ENCODE results near the gene CACFD1.

Gene CACFD1

GRCh38 chr9:133509179-133510083 is 49.7 kb downstream of the CACFD1 start:
- no peak for DNase-seq
- in situ Hi-C loops (cut with HindIII; ENCODE audit: low pct_ligation_motif_present, low pct_unique_long_range_greater_than_20kb, low sequenced_read_pairs), result no loop called here

GRCh38 chr9:133510926-133511505 is 51.2 kb downstream of the CACFD1 start:
- in situ Hi-C loops (cut with HindIII; ENCODE audit: low pct_ligation_motif_present, low pct_unique_long_range_greater_than_20kb, low sequenced_read_pairs), result no loop called here
- DNase-seq, result no peak

GRCh38 chr9:133511607-133512006 is 51.8 kb downstream of the CACFD1 start:
- in situ Hi-C loops (cut with HindIII; ENCODE audit: low pct_ligation_motif_present, low pct_unique_long_range_greater_than_20kb, low sequenced_read_pairs), result no loop called here
- no peak for DNase-seq

DNA sequence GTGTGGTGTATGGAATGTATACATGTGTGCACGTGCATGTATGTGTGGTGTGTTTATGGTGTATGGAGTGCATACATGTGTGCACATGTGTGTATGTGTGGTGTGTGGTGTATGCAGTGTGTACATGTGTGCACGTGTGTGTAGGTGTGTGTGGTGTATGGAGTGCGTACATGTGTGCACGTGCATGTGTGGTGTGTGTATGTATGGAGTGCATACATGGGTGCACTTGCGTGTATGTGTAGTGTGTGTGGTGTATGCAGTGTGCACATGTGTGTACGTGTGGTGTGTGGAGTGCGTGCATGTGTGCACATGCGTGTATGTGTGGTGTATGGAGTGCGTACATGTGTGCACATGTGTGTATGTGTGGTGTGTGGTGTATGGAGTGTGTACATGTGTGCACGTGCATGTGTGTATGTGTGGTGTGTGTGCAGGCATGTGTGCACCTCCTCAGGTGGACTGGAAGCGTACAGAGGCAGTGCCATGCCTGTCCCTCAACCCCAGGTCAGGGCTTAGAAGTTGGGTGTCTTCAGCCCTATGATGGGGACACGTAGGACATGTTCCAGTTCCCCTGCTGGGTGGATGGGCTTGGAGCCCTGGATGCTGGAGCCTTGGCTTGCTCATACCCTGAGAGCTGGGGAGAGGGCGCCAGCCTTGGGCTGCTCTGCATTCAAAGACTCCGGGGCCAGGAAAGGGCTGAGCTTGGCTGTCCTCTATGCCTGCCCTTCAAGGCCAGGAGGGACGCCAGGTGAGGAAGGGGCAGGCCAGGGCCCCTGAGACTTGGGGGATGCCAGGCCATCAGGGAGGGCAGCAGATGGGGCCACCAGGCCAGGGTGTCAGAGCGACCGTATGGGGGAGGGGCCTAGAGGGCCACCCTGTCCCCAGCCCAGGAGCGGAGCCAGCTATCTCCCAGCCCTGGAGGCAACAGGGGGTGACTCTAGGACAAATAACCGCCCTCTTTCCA is 52.8 kb downstream of the CACFD1 start:
- DNase-seq, result no peak
- in situ Hi-C loops (cut with HindIII; ENCODE audit: low pct_ligation_motif_present, low pct_unique_long_range_greater_than_20kb, low sequenced_read_pairs), result no loop called here

GRCh38 chr9:133513214-133514100 is 53.7 kb downstream of the CACFD1 start:
- in situ Hi-C loops (cut with HindIII; ENCODE audit: low pct_ligation_motif_present, low pct_unique_long_range_greater_than_20kb, low sequenced_read_pairs), result no loop called here
- DNase-seq, result no peak

DNA sequence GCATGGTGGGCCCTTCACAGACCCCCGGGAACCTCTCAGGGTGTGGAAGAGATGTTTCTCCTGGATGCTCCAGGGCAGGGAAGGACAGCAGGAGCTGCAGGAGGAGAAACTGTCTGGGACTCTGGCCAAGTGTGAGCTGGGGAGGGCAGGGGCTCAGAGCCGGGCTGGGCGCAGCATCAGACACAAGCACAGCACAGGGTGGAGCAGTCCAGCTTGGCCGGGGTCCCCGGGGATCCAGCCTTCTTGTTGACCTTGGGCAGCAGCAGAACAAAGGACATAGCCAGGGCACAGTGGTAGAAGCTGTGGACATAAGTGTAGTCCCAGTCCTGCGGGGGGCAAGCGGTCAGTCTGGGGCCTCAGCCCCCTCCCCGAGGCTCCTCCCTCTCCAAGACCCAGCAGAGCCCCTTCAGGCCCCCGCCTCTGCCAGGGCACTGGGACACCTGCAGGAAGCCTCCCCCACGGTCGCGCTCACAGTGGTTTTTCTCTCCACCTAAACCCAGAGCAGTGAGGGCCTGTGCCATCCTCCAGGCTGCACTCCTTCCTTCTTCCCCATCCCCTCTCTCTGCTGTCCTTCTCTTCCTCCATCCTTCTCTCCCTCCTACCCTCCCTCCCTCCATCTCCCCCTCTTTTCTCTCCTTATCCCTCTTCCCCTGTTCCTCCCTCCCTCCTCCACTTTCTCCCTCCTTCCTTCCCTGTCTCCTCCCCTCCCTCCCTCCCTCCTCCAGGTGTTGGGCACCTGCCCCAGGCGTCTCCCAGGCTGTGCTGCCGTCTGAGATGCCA is 54.9 kb downstream of the CACFD1 start:
- in situ Hi-C loops (cut with HindIII; ENCODE audit: low pct_ligation_motif_present, low pct_unique_long_range_greater_than_20kb, low sequenced_read_pairs), result no loop called here
- no peak for DNase-seq

DNA sequence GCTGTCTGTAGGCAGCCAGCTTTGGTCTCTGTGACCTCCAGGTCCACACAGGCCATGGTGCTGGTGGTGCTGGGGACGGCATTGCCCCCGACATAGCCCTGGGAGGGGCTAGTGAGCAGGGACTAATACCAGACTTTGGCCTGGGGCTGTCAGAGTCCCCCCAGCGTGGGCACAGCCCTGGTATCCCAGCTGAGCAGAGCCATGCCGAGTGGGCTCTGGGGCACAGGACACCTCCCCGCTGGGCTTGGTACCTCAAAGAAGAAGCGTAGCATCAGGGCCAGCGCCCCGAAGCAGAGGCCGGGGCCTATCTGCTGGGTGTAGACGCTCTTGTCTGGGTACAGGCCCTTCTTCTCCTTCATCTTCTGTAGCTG is 55.4 kb downstream of the CACFD1 start:
- in situ Hi-C loops (cut with HindIII; ENCODE audit: low pct_ligation_motif_present, low pct_unique_long_range_greater_than_20kb, low sequenced_read_pairs), result no loop called here
- no peak for DNase-seq

DNA sequence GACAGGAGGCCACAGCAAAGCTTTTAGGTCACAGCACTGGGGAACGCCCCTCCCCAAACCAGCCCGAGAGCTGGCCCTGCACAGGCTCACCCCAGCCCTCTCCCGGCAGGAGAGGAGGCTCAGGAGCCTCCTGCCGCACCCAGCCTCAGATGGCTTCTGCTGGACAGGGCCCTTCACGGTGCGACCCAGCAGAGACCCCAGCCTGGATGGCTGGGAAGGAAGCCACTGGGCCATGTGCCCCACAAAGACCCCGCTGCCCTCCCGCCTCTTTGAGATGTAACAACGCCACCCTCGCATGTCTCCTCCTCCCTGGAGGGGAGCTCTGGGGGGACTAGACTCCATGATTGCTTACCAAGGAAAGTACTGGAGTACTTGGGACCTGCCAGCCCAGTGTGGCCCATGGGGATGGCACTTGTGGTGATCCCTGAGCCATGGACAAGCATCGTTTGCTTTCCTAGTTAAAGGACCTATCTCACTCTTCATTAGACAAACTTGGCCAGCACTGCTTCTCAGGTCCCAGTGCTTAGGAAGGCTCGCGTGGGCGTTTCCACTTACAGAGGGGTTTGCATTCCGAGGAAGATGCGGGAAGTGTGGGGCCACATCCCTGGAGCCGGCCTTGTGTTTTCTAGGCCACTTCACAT is 56.0 kb downstream of the CACFD1 start:
- DNase-seq, result no peak
- in situ Hi-C loops (cut with HindIII; ENCODE audit: low pct_ligation_motif_present, low pct_unique_long_range_greater_than_20kb, low sequenced_read_pairs), result no loop called here

DNA sequence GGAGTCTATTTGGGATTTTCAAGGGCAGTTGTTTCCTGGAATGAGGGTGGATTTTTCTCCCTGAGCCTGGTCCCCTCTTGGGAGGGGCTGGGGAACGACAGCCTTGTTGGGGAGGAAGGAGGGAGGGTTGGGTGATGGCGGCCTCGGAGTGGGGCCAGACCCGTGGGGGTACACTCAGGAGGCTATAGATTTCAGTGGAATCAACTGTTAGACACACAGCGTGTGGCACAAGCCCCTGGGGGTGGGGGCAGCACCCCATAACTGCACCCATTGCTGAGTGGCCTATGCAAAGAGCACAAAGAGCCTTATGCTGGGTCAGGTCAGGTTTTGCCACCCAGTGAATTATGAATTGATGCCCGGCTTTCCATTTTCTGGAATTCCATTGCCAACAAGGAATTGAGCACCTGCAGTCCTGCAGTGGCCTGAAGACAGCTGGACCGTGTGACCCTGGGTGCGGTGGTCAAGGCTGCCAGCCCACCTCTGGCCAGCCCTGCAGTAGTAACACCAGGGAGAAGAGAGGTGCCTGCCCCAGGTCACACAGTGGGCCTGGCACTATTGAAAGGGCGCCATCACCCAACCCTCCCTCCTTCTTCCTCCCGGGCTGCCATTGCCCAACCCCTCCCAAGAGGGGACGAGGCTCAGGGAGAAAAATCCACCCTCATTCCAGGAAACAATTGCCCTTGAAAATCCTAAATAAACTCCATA is 56.6 kb downstream of the CACFD1 start:
- in situ Hi-C loops (cut with HindIII; ENCODE audit: low pct_ligation_motif_present, low pct_unique_long_range_greater_than_20kb, low sequenced_read_pairs), result no loop called here
- no peak for DNase-seq

DNA sequence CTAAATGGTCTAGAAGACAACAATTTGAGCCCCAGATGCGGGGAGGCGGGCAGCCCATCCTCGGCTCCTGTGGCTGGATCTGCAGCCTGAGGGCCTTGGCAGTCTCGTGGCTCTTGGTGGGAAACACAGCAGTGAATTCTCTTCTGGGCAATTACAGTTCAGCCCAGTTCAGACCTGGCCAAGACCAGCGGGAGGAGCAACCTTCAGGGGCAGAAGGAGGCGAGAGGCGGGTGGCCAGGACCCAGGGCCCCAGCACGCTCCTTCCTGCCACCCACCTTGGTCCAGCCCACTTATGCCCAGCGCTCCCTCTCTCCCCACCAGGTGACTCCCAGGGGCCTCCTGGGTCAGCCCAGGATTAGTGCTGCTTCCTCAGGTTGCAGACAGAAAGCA is 57.2 kb downstream of the CACFD1 start:
- in situ Hi-C loops (cut with HindIII; ENCODE audit: low pct_ligation_motif_present, low pct_unique_long_range_greater_than_20kb, low sequenced_read_pairs), result no loop called here
- no peak for DNase-seq

- DNase-seq, result no peak
- in situ Hi-C loops (cut with HindIII; ENCODE audit: low pct_ligation_motif_present, low pct_unique_long_range_greater_than_20kb, low sequenced_read_pairs), result no loop called here
These were observed 57.9 kb downstream of the CACFD1 start for GRCh38 chr9:133517711-133518110.

DNA sequence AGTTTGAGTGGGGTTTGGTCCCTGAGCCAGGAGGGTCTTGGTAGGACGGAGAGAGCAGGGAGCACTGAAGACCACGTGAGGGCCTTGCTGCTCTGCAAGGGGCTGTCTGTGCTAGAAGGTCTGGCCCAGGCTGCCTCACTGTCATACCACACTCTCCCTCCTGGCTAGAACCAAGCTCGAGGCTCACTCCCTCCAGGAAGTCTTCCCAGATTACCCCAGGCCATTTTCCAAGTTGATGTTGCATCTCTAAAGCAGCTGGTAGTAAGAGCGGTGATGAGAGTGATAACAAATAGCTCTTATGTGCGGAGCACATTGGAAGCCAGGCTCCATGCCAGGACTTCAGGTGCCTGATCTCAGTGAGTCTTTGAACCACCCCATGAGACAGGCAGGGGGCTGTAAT is 58.4 kb downstream of the CACFD1 start:
- in situ Hi-C loops (cut with HindIII; ENCODE audit: low pct_ligation_motif_present, low pct_unique_long_range_greater_than_20kb, low sequenced_read_pairs), result no loop called here
- no peak for DNase-seq

GRCh38 chr9:133518706-133519449 is 59.1 kb downstream of the CACFD1 start:
- in situ Hi-C loops (cut with HindIII; ENCODE audit: low pct_ligation_motif_present, low pct_unique_long_range_greater_than_20kb, low sequenced_read_pairs), result no loop called here
- no peak for DNase-seq

GRCh38 chr9:133519693-133520092 is 59.9 kb downstream of the CACFD1 start:
- DNase-seq, result no peak
- in situ Hi-C loops (cut with HindIII; ENCODE audit: low pct_ligation_motif_present, low pct_unique_long_range_greater_than_20kb, low sequenced_read_pairs), result no loop called here

DNA sequence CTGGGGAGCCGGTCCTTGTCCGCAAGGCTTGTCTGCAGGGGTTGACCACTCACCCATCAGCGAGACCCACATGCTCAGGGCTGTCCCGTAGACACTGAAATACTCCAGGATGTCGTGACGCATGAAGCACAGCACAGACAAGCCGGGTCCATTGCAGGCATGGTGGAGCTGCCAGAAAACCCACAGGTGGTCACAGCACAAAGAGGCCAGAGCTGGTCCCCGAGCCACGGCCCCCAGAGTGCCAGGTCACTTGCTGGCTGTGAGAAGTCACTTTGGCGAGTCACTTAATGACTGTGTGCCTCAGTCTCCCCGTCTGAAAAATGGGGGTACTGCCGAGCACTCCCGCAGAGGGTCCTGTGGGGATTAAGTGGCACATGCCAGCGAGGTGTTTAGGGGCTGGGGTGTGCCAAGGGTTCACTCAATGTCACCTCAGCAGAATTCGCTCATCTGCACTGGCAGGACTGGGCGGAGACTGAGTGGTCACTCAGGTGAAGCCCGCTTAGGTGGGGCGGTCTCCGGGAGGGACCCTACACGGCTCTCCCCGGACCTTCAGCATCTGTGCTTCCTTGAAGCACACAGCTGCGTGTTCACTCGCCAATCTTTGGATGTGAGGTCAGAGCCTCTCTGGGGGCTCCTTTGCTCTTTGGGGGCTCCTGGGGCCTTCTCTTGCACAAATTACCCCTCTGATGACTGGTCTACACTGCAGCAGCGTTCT is 60.5 kb downstream of the CACFD1 start:
- no peak for DNase-seq
- in situ Hi-C loops (cut with HindIII; ENCODE audit: low pct_ligation_motif_present, low pct_unique_long_range_greater_than_20kb, low sequenced_read_pairs), result no loop called here
